Sigmoid colon (tissue), 4 donors: Measurements from ENCODE around the gene LPCAT1.

ENCODE experiments used
- CTCF ChIP-seq, 4 experiments: fragments of 450-650 bp in 3 of 4; fragments of 200-600 bp in 1 of 4; IDR thresholded peaks; one replicate each; pipeline ENCODE4 v1.5.1; 2016 to 2019; ENCODE audit warnings: antibody characterized with exemption in 4 of 4, mild to moderate bottlenecking in 3 of 4, moderate library complexity in 2 of 4
- EP300 ChIP-seq, 4 donors: sonication (generic); formaldehyde crosslinking; IDR thresholded peaks; one replicate each; pipeline ENCODE4 v1.6.1; 2017; ENCODE audit warnings: antibody characterized with exemption in 4 of 4

DNA sequence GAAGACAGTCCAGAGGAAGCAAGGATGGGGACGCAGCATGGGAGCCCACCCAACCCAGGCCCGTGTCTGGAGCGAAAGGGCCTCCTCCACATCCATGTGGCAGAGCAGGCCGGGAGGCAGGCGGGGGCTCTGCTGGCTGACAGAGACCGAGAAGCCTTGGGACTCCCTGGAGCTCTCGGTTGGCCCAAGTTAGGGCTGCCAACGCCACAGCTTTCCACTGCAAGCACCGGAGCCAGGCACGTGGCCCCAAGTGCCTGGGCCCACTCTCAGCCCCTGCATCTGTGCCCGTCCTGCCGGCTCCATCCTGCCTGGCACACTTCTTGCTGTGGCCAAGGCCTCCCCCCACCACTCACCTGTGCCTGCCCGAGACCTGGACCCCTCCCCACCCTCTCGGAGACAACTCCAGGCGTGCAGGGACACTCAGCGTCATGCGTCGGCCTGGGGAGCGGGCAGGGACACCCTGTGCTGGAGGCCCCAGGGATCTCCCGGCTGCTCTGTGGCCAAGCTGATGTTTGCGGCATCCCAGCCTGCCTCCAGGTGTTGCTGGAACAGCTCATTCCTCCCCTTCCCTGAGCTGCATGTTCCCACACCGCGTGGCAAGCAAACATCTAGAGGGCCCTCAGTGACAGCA is 110.0 kb downstream of the LPCAT1 start:
- no peak for TF ChIP-seq CTCF (IDR thresholded peaks at IDR 0.05)
- TF ChIP-seq EP300 (IDR thresholded peaks at IDR 0.05) = no peak
